SU-DHL-6 (cell line): ENCODE results near the gene ERFL.

ENCODE experiments used
- H2AFZ ChIP-seq: fragments of 200-600 bp; sonication (generic); 2 replicates; pipeline ENCODE4 v1.6.1; 2014; ENCODE audit warnings: low read depth, mild to moderate bottlenecking, moderate library complexity, mixed read lengths, antibody characterized with exemption, low read length; ENCODE audit not compliant: severe bottlenecking
- H3F3A ChIP-seq: fragments of 200-600 bp; shearing (Covaris generic); 2 replicates; pipeline ENCODE4 v1.6.0; 2016; ENCODE audit warnings: antibody characterized with exemption, mild to moderate bottlenecking; ENCODE audit not compliant: insufficient read depth
- H3K27ac ChIP-seq: fragments of 200-600 bp; sonication (generic); 2 replicates; pipeline ENCODE4 v1.5.1; 2016; ENCODE audit warnings: low read depth, mild to moderate bottlenecking, low read length, moderate library complexity, mixed read lengths
- H3K27me3 ChIP-seq: fragments of 200-600 bp; sonication (generic), shearing (Covaris generic); 2 replicates; pipeline ENCODE4 v1.6.0; 2014; ENCODE audit warnings: mild to moderate bottlenecking, low read length
- H3K36me3 ChIP-seq: fragments of 200-600 bp; sonication (generic); 2 replicates; pipeline ENCODE4 v1.6.1; 2014; ENCODE audit warnings: mild to moderate bottlenecking, low read length, mixed read lengths
- H3K4me2 ChIP-seq: fragments of 300-600, 200-600 bp; shearing (Covaris generic), sonication (generic); 2 replicates; pipeline ENCODE4 v1.6.0; 2014; ENCODE audit warnings: low read length, low read depth, mild to moderate bottlenecking; ENCODE audit not compliant: poor library complexity, severe bottlenecking
- H3K4me3 ChIP-seq: fragments of 200-600 bp; sonication (generic); 2 replicates; pipeline ENCODE4 v1.5.1; 2014; ENCODE audit warnings: antibody characterized with exemption, low read length, mild to moderate bottlenecking, mixed read lengths; ENCODE audit not compliant: insufficient read depth, poor library complexity, severe bottlenecking
- H3K79me2 ChIP-seq: fragments of 200-600 bp; sonication (generic); 2 replicates; pipeline ENCODE4 v1.6.1; 2014; ENCODE audit warnings: mild to moderate bottlenecking, low read length, moderate library complexity; ENCODE audit not compliant: insufficient read depth
- H3K9ac ChIP-seq: fragments of 200-600 bp; sonication (generic); 2 replicates; pipeline ENCODE4 v1.7.0; 2014; ENCODE audit warnings: mild to moderate bottlenecking, low read length
- H3K9me2 ChIP-seq: fragments of 200-600 bp; sonication (generic); replicated peaks from 2 replicates; pipeline ENCODE4 v1.6.1; 2014; ENCODE audit warnings: low read length; ENCODE audit not compliant: insufficient read depth
- H3K9me3 ChIP-seq: fragments of 200-600 bp; sonication (generic); 2 replicates; pipeline ENCODE4 v1.6.1; 2014; ENCODE audit warnings: low read length, mixed read lengths; ENCODE audit not compliant: insufficient read depth
- H4K20me1 ChIP-seq: fragments of 200-600 bp; sonication (generic); 2 replicates; pipeline ENCODE4 v1.6.1; 2014; ENCODE audit warnings: low read depth, mild to moderate bottlenecking, antibody characterized with exemption, low read length, moderate library complexity, mixed read lengths
- CTCF ChIP-seq: fragments of 200-600 bp; sonication (generic); IDR thresholded peaks from one replicate; pipeline ENCODE4 v1.5.1; 2017; ENCODE audit warnings: antibody characterized with exemption, mild to moderate bottlenecking, low read length, moderate library complexity; ENCODE audit not compliant: insufficient read depth, poor library complexity, severe bottlenecking
- EZH2phosphoT487 ChIP-seq: fragments of 200-600 bp; sonication (generic), shearing (Covaris generic); conservative IDR thresholded peaks from 2 replicates; pipeline ENCODE4 v1.6.1; 2018; ENCODE audit warnings: mild to moderate bottlenecking, antibody characterized with exemption, low read length, moderate library complexity, mixed read lengths

ERFL gene

GRCh38 chr19:41932720-41933332 lies 4.6 kb upstream of the ERFL start:
- no peaks in the 10 kb centered on the region for H3K27me3 ChIP-seq
- H3K9me3 ChIP-seq, result no peaks in the 10 kb centered on the region
- no peaks in the 10 kb centered on the region for H3K9me2 ChIP-seq
- peak overlapping the region; percentile 99 for H3K27ac ChIP-seq
- no peaks in the 10 kb centered on the region for H3K36me3 ChIP-seq
- H3K4me2 ChIP-seq, result peak overlapping the region; percentile 84
- no peak overlapping the region for H3K4me3 ChIP-seq
- H4K20me1 ChIP-seq, result no peaks in the 10 kb centered on the region
- TF ChIP-seq CTCF, result no peak
- no peak for TF ChIP-seq EZH2phosphoT487
- no peaks in the 10 kb centered on the region; the same call in 1 of the 2 replicates for H3K79me2 ChIP-seq
- no peak overlapping the region for H2AFZ ChIP-seq
- H3K9ac ChIP-seq, result 0 out of 2 replicates have a peak overlapping the region, but pooled peaks have one; percentile 40
- H3F3A ChIP-seq, result peaks cover 46% of the 10 kb centered on the region

- H4K20me1 ChIP-seq, result no peaks in the 10 kb centered on the region
- H3K4me2 ChIP-seq, result no peak overlapping the region
- peaks cover 45% of the 10 kb centered on the region for H3F3A ChIP-seq
- H3K79me2 ChIP-seq, result peaks cover 4% of the 10 kb centered on the region
- no peaks in the 10 kb centered on the region for H3K36me3 ChIP-seq
- no peak overlapping the region for H3K4me3 ChIP-seq
- TF ChIP-seq CTCF (no peak), EZH2phosphoT487 (no peak)
- 0 out of 2 replicates have a peak overlapping the region, but pooled peaks have one; percentile 40 for H3K9ac ChIP-seq
- H3K27me3 ChIP-seq, result no peaks in the 10 kb centered on the region
- H3K9me2 ChIP-seq, result no peaks in the 10 kb centered on the region
- no peaks in the 10 kb centered on the region for H3K9me3 ChIP-seq
- H2AFZ ChIP-seq, result no peak overlapping the region
- peak overlapping the region; percentile 99 for H3K27ac ChIP-seq
Observed at GRCh38 chr19:41932259-41932719, 4.0 kb upstream of the ERFL start.

GRCh38 chr19:41930926-41931592 lies 2.8 kb upstream of the ERFL start:
- H3K79me2 ChIP-seq, result peaks cover 8% of the 10 kb centered on the region
- no peaks in the 10 kb centered on the region for H3K27me3 ChIP-seq
- H2AFZ ChIP-seq, result no peak overlapping the region
- peak overlapping the region; percentile 99 for H3K27ac ChIP-seq
- H3K9ac ChIP-seq, result peak overlapping the region; percentile 91
- peaks cover 34% of the 10 kb centered on the region for H3F3A ChIP-seq
- H3K4me2 ChIP-seq, result peak overlapping the region; percentile 84
- TF ChIP-seq EZH2phosphoT487, result no peak
- TF ChIP-seq CTCF, result peak; percentile 65
- H3K9me3 ChIP-seq, result no peaks in the 10 kb centered on the region
- H3K36me3 ChIP-seq, result no peaks in the 10 kb centered on the region
- H4K20me1 ChIP-seq, result no peaks in the 10 kb centered on the region
- H3K9me2 ChIP-seq, result no peaks in the 10 kb centered on the region
- no peak overlapping the region for H3K4me3 ChIP-seq
